Fibroblast of skin of right quadriceps (primary cell): Measurements from ENCODE around the gene DPYD.

Source experiments
- DNase-seq: peaks from one replicate; pipeline ENCODE4 v3.0.0-alpha.2; 2013

Gene DPYD

GRCh38 chr1:97783751-97784150 is 137.1 kb downstream of the DPYD start:
- DNase-seq, result no peak

GRCh38 chr1:97781762-97782337 is 139.0 kb downstream of the DPYD start:
- DNase-seq, result peak; percentile 8

GRCh38 chr1:97780884-97781283 is 139.9 kb downstream of the DPYD start:
- no peak for DNase-seq

GRCh38 chr1:97778718-97779117 is 142.1 kb downstream of the DPYD start:
- peak; percentile 9 for DNase-seq

GRCh38 chr1:97770376-97770775 is 150.5 kb downstream of the DPYD start:
- DNase-seq, result no peak

- DNase-seq, result no peak
Measured at GRCh38 chr1:97767381-97767780, 153.5 kb downstream of the DPYD start.

GRCh38 chr1:97764991-97765390 is 155.8 kb downstream of the DPYD start:
- no peak for DNase-seq

GRCh38 chr1:97761637-97762036 is 159.2 kb downstream of the DPYD start:
- no peak for DNase-seq

- DNase-seq, result no peak
Measured at GRCh38 chr1:97759078-97759477, 161.8 kb downstream of the DPYD start.

GRCh38 chr1:97758541-97759057 is 162.2 kb downstream of the DPYD start:
- peak; percentile 69 for DNase-seq

GRCh38 chr1:97745912-97746311 is 174.9 kb downstream of the DPYD start:
- DNase-seq, result peak; percentile 37

- DNase-seq, result no peak
Measured at GRCh38 chr1:97744977-97745376, 175.9 kb downstream of the DPYD start.

GRCh38 chr1:97743129-97743528 is 177.7 kb downstream of the DPYD start:
- no peak for DNase-seq

- DNase-seq, result no peak
Measured at GRCh38 chr1:97740891-97741290, 179.9 kb downstream of the DPYD start.

- DNase-seq, result peak; percentile 19
Measured at GRCh38 chr1:97739596-97740103, 181.2 kb downstream of the DPYD start.

GRCh38 chr1:97738270-97738669 is 182.6 kb downstream of the DPYD start:
- no peak for DNase-seq

GRCh38 chr1:97730271-97730670 is 190.6 kb downstream of the DPYD start:
- DNase-seq, result no peak

GRCh38 chr1:97728436-97728835 is 192.4 kb downstream of the DPYD start:
- DNase-seq, result no peak

- DNase-seq, result no peak
Measured at GRCh38 chr1:97727029-97727428, 193.8 kb downstream of the DPYD start.

- no peak for DNase-seq
Measured at GRCh38 chr1:97726386-97726785, 194.4 kb downstream of the DPYD start.

- peak; percentile 31 for DNase-seq
Measured at GRCh38 chr1:97721221-97721620, 199.6 kb downstream of the DPYD start.

GRCh38 chr1:97712980-97713379 is 207.9 kb downstream of the DPYD start:
- no peak for DNase-seq

- DNase-seq, result no peak
Measured at GRCh38 chr1:97711858-97712257, 209.0 kb downstream of the DPYD start.

GRCh38 chr1:97693601-97694000 is 227.2 kb downstream of the DPYD start:
- DNase-seq, result peak; percentile 47

- DNase-seq, result no peak
Measured at GRCh38 chr1:97691325-97691724, 229.5 kb downstream of the DPYD start.
